Skeletal muscle cell (primary cell): ENCODE results near the gene ZBTB44.
"Not testable (repeated sequence)": the region's sequence is repeated elsewhere in the genome, so short reads cannot be mapped to it uniquely, and the experiment has no call there.

Experiments used
- DNase-seq: peaks from one replicate; pipeline ENCODE4 v3.0.0-alpha.2; 2010; ENCODE audit warnings: low read depth
- H3K4me3 ChIP-seq: 2 replicates; pipeline ENCODE4 v1.5.1; 2011; ENCODE audit warnings: low read depth, mild to moderate bottlenecking, control low read depth, low read length, moderate library complexity

The ZBTB44 gene

DNA sequence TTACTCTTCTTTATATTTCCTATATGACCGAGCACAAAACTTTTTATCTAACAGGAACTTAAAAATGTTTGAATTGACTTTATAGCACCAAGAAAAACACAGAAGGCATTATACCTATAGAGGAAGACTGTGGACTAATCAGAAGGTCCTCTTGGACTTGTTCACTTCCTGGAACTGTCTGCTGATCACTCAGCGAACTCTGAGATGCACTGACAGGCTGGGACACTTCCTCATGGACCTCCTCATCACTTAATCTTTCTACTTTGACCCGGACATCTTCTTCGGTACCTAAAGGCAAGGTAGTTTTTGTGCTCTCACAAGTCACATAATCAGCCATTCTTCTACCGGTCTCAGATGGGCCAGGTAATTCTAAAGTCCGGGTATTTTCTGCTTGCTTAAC is 54.0 kb downstream of the ZBTB44 start:
- no peak overlapping the region for H3K4me3 ChIP-seq
- no peak for DNase-seq

DNA sequence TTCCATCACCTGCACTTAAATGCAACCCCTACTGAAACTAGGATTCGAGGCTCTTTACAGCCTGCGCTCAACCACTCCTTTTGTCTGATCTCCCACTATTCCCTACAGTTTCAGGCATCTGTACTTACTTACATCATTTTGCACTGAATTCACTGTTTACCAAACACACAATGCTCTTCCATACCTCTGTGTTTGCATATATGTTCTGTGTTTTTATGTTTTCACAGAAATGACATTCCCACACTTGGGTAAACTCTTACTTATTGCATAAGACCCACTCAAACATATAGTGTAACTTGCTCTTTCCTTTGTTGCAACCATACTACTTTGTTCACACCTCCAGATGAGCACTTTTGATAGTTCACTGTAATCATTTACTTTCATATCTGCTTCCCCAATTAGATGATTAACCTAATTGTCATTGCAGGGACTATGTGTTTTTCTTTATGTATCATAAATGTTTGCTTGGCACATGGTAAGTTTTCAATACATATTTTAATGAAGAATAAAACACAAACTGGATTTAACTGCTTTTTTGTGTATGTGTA is 54.6 kb downstream of the ZBTB44 start:
- DNase-seq: no peak
- no peak overlapping the region for H3K4me3 ChIP-seq

DNA sequence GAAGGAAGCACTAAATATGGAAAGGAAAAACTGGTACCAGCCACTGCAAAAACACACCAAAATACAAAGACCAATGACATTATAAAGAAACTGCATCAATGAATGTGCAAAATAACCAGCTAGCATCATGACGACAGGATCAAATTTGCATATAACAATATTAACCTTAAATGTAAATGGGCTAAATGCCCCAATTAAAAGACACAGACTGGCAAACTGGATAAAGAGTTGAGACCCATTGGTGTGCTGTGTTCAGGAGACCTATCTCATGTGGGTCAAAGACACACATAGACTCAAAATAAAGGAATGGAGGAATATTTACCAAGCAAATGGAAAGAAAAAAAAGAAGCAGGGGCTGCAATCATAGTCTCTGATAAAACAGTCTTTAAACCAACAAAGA is 63.0 kb downstream of the ZBTB44 start:
- not testable (repeated sequence) for DNase-seq

DNA sequence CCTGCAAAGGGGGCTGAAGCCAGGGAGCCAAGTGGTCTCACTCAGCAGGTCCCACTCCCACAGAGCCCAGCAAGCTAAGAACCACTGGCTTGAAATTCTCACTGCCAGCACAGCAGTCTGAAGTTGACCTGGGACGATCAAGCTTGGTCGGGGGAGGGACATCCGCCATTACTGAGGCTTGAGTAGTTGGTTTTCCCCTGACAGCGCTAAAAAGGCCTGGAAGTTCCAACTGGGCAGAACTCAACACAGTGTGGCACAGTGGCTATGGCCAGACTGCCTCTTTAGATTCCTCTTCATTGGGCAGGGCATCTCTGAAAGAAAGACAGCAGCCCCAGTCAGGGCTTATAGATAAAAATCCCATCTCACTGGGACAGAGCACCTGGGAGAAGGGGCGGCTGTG is 64.8 kb downstream of the ZBTB44 start:
- H3K4me3 ChIP-seq: not testable (repeated sequence)

More for the DNA sequence above, 63.0 kb downstream of the ZBTB44 start:
- not testable (repeated sequence) for H3K4me3 ChIP-seq

DNA sequence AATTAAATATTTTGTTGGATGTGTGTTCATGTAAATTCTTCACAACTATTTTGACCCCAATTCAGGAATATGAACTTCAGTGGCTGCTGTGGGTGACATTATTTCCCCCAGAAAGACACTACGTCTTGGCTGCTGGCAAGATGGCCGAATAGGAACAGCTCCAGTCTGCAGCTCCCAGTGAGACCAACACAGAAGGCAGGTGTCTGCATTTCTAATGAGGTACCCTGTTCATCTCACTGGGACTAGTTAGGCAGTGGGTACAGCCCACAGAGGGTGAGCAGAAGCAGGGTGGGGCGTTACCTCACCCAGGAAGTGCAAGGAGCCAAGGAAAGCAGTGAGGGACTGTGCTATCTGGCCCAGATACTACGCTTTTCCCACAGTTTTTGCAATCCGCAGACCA is 65.3 kb downstream of the ZBTB44 start:
- no peak overlapping the region for H3K4me3 ChIP-seq
- DNase-seq: no peak

More for the DNA sequence above, 64.8 kb downstream of the ZBTB44 start:
- DNase-seq: not testable (repeated sequence)

DNA sequence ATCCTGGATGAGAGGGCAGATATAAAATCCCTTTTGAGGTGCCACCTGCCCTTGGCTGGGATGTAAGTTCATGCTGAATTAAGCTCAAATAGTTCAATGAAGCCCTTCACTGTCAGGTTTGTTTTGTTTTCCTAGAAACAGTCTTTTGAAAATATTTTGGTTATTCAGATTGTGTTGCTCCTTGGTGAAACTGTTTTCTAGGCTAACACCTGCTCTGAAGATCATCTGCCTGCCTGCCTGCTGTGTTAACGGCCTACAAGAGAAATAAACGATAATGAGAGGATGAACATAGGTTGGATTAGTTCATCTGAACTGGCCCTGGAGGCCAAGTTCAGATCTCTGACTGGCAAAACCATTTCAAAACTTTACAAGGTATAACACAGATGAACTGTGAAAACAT is 67.4 kb downstream of the ZBTB44 start:
- DNase-seq: no peak
- no peak overlapping the region for H3K4me3 ChIP-seq

DNA sequence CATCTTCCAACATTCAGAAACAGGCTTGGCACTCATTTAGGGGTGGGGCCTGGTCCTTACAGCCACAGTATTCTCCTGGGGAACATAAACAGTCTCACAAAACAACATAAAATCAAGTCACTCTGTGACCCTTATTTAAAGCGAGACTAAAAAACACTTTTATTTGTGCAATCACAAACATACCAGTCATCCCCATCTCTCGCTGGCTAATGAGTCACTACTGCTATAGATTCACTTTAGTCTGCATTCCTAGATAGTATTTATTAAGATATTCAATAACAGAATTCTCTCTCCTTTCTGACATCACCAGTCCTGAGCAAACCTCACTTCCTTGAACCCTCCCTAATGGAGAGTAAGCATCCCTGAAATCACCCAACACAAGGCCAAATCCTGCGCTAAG is 68.0 kb downstream of the ZBTB44 start:
- peak; percentile 10 for DNase-seq
- no peak overlapping the region for H3K4me3 ChIP-seq

DNA sequence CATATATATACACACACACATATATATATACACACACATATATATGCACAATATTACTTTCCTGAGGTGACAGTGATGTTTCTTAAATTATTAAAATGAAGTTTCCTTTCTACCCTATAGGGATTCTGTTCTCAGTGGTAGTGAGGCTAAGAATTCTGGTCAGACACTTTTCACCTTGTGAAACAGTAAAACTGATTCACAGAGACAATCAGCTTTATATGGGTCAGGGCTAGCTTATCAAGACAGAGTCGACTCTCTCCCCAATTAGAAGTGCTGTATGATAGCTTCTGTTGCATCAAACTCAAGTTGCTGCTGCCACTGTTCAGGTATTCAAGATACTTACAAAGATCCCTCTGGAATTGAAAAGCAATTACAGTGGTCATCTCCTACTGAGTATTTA is 68.4 kb downstream of the ZBTB44 start:
- H3K4me3 ChIP-seq: no peak overlapping the region
- DNase-seq: no peak

DNA sequence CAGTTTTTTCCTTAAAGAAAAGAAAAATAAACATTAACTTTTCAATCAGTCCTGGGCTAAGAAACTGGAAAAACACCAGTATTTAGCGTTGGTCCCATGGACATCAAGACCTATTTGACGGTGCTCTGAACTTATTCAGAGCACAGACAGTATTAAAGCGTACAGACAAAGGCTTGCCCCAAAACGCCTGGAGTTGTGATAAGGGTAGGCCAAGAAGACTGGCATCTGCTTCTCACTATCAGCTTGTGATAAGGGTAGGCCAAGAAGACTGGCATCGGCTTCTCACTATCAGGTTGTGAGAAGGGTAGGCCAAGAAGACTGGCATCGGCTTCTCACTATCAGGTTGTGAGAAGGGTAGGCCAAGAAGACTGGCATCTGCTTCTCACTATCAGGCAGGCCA is 69.3 kb downstream of the ZBTB44 start:
- H3K4me3 ChIP-seq, DNase-seq: not testable (repeated sequence)

DNA sequence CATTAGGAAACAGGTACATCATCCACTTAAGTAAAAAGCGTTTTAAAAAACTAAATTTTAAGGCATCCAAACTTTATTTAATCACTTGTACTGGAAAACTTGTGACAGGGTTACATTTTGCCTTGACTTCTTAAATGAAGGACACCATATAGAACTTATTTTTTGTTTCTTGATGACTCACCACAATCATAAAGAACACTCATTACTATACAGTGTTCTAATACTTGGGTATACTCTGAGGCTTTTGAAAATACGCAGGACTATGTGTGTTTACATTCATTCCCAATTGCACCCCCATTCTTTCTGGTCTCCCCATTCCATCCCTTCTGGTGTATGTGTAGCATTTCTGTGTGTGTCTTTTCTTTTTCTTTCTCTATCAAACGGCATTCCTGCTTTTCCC is 69.9 kb downstream of the ZBTB44 start:
- no peak overlapping the region for H3K4me3 ChIP-seq
- DNase-seq: no peak

DNA sequence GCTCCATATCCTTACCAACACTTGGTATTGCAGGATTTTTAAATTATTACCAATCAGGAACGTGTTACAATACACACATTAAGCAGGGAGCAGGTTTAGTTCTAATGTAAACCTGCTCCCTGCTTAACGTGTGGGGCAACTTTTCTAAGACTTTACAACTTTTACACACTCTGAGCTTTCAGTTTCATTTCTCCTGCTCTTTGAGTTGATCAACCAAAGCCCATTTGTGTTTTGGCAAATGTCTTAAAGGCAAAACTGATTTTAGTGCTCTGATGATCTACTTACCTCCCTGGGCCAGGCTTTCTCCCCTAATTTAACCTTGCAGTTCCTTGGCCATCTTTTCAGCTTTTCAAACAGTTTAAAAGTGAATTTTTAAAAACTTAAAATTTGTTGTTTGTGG is 70.9 kb downstream of the ZBTB44 start:
- no peak for DNase-seq
- no peak overlapping the region for H3K4me3 ChIP-seq

DNA sequence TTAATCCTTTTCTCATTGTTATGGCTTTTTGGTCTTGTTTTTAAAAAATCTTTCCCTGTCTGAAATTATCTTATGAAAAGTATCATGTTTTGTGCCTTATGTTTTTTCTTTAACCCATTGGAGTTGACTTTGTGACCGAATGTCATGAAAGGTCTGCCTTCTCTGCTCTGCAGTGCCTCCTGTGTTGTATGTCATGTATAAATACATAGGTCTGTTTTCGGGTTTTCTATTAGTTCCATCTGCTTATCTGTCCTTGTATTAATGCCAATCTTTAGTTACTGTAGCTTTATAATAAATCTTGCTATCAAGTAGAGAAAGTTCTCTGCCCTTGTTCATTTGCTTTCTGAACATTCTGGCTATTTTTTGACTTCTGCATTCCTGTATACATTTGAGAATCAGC is 73.0 kb downstream of the ZBTB44 start:
- no peak overlapping the region for H3K4me3 ChIP-seq
- no peak for DNase-seq

DNA sequence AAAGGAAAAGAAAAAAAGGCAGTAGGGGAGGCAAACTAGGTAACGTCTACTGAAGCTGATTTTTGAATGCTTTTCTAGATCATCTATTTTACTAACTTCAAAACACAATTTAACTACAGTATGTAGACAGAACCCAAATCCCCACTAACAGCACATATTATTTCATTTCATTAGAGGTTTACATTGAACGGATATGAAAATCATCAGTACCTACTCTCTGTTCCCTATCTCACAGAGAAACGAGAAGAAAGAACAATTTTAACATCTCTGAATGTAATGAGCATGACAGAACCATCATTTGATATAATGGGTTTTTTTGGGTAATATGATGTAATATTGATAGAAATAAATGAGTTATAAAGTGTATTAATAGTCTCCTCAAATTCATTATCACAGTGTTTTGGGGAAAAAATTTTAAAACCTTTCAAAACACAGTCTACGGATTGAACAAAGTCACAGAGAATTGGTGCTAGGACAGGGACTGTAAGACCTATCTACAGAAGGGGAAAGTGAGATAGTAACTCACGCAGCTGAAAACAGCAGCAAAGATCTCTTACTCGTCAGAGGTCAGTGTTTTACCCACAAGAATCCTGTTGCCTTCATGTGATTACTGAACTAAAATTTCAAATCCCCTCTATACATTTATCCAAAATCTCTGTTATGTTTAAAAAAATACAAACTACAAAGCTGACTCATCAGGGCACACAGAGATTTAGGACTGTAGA is 77.3 kb downstream of the ZBTB44 start:
- no peak for DNase-seq
- H3K4me3 ChIP-seq: no peak overlapping the region

DNA sequence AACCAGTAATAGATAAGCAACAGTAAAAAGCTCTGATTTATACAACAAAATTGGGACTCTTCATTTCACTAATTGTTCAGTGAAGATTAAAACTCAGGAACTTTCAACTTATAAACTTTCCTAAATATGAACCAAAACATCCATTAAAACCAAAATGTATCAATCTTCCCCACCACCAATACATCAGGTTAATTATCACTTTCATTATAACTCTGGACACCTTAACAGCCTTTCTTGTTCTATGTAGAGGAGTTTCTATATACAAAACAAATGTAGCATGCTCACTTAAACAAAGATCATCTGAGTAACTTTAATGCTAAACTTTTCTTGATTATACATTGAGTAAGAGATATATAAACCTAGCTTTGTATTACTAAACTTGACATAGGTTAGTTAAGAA is 80.4 kb downstream of the ZBTB44 start:
- no peak overlapping the region for H3K4me3 ChIP-seq
- no peak for DNase-seq

DNA sequence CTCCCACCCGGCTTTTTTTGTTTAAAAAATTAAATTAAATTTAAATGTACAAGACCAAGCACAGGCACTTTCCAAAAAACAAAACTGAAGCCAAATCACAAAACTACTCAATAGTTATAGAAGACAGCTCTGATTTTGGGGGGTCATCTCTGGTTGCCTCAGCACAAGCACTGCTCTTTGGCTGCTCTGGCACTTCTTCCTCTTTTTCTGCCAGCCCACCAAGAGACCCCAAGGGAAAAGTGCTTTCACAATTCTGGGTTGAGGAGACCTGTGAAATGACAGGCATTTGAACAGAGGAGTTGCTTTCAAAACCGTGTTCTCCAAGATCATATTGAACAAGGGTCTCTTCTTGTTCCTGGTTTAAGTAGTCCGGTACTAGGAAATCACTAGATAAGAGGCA is 80.8 kb downstream of the ZBTB44 start:
- H3K4me3 ChIP-seq, DNase-seq: not testable (repeated sequence)

DNA sequence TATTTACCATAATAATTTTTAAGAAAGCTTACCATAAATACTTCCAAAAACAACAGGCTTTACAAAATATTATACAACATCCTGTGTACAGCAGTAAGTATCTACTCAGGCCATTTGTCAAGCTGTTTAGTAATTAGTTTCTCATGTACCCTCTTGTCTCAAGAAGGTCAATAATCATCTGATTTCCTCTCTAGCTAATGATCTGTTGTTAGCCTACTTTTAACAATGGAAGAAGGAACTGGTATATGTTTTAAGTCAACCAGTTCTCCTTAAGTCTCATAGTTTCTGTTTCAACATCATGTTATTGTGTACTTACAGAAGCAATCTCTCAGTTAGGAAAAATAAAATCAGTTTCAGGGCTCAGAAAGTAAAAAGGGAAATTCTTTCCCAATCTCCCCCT is 81.2 kb downstream of the ZBTB44 start:
- H3K4me3 ChIP-seq, DNase-seq: not testable (repeated sequence)

DNA sequence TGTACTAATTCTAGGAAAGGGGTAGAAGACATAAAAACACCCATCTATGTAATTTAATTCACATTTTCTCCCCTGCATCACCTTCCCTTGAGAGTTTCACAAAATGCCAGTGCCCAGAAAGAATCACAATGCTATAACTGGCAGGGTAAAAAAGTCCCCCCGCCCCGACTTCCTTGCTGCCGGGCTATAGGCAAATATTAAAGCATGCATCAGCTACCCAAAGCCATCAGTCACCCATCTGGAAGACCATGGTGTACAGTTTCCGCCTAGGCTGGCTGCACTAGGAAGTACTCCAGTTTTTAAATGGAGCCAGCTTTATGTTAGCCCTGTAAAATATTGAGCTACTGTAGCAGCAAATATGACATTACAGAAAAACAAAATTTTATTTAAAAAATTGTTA is 87.3 kb downstream of the ZBTB44 start:
- DNase-seq: no peak
- H3K4me3 ChIP-seq: no peak overlapping the region

DNA sequence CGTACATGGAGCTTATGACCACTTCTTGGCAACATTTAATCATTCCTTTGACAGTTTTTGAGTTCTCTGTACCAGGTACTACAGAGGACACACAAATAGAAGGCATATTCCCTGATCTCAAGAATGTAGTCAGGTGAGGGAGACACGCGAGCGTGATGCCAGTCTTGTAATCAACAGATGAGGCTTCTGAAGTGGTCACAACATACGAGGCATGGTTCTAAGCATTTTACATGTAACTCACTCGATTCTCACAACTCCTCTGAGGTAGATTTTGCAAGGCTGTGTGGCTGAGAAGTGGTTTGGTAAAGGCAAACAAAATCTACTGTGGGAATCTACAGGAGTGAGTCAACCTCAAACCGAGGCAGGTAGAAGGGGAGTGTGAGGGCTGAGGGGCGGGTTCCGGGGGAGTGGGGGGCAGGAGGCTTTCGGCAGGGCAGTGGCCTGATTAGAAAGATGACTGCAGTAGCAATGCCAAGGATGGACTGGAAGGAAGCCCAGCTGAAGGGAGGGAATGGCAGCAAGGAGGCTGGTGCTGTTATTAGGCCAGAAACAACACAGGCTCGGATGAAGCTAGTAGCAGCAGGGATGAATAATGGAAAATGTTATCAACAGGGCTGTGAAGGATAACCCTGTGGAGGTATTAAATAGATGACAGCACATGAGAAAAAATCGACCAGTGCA is 91.3 kb downstream of the ZBTB44 start:
- DNase-seq: no peak

DNA sequence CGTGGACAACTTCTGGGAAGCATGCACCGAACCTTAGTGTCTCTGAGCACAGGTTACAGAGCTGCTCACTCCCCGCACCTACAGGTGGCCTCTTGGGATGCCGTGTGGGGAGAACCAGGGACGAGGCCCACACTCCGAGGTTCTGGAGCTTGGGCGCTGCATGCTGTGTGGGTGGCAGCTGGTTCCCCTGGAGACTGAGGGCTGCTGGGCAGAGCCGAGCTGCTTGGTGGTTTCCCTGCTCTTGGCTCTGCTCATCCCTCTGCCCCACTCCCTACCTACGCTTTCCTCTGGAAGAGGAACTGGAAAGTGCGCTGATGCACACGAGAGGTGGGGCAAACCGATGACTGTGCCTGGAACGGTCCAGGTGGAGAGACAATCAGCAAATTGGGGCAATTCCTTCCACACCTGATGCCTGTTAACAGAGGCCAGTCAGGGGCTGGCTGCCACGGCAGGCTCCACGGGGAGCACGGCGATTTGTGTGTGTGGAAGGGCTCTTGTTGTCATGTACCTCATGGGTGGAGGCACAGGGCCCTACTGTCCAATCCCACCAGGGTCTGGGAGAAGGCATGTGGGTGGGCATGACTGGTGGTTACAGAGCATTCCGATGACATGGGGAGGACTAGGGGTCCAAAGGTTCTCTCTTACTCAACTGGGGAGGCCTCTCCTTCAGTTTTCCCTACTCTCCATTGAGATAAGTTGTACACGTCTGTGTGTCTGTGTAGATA is 94.2 kb downstream of the ZBTB44 start:
- no peak overlapping the region for H3K4me3 ChIP-seq
- DNase-seq: no peak

More for the DNA sequence above, 91.3 kb downstream of the ZBTB44 start:
- H3K4me3 ChIP-seq: no peak overlapping the region

DNA sequence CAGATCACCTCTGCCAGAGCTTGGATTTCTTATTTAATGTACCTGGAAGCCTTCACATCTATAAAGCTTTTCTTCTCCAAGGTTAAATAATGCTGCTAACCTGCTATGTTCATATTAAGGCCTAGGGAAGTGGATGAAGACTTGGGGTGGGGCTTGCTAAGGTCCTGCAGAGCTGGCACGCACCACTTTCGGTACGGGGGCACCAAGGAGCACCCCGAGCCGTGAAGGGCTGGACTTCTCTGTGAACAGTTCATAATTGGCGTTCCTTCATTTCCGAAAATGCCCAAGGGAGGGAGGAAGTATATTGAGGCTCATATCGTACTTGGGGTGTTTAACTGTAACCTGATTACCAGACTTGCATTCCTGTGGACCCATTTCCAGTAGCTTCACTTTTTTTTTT is 95.6 kb downstream of the ZBTB44 start:
- no peak for DNase-seq
- H3K4me3 ChIP-seq: no peak overlapping the region
